H1 (cell line): ENCODE results near the gene ARHGEF7. TPM values are rescaled to one million over a fixed set of nuclear protein-coding genes. Genes with fewer than 3 reads are reported as not detected.

ENCODE experiments used
- CTCF ChIA-PET: fragments of 300-600 bp; sonication (Branson Sonifier 250); formaldehyde crosslinking; loops from one replicate; lab custom pipeline; 2021; ENCODE audit not compliant: partially characterized antibody; lab: Charles Lee
- POLR2A ChIA-PET: fragments of 300-600 bp; sonication (Branson Sonifier 250); formaldehyde crosslinking; loops from one replicate; lab custom pipeline; 2021; ENCODE audit warnings: inconsistent platforms; ENCODE audit not compliant: partially characterized antibody; lab: Charles Lee
- DNase-seq, 2 experiments: peaks; one replicate each; pipeline versions ENCODE4 v3.0.0 to v3.0.0-alpha.2; 2010 to 2022; ENCODE audit warnings: low spot score in 2 of 2, low read depth in 1 of 2, mixed read lengths in 1 of 2
- FAIRE-seq: peaks from 2 replicates; lab custom pipeline; 2011; peaks lifted over from hg19 to GRCh38; lab: Jason Lieb, UNC
- H2AFZ ChIP-seq: 2 replicates; pipeline ENCODE4 v1.8.1; 2012; ENCODE audit warnings: low read length, inconsistent platforms
- H2AK5ac ChIP-seq: 2 replicates; pipeline ENCODE4 v1.6.1; 2013; ENCODE audit warnings: low read depth, low read length
- H2BK120ac ChIP-seq: replicated peaks from 2 replicates; pipeline ENCODE3; 2013; ENCODE audit warnings: low read depth, low read length, inconsistent platforms
- H2BK12ac ChIP-seq: 2 replicates; pipeline ENCODE4 v1.6.1; 2013; ENCODE audit warnings: low read depth, low read length
- H2BK15ac ChIP-seq: 2 replicates; pipeline ENCODE4 v1.6.1; 2013; ENCODE audit warnings: low read length
- H2BK20ac ChIP-seq: 2 replicates; pipeline ENCODE4 v1.6.1; 2013; ENCODE audit warnings: low read length
- H2BK5ac ChIP-seq: 2 replicates; pipeline ENCODE4 v1.6.1; 2013; ENCODE audit warnings: low read depth, low read length
- H3K14ac ChIP-seq: 2 replicates; pipeline ENCODE4 v1.6.1; 2013; ENCODE audit warnings: inconsistent platforms; ENCODE audit not compliant: insufficient read length
- H3K18ac ChIP-seq: 2 replicates; pipeline ENCODE4 v1.6.1; 2013; ENCODE audit warnings: low read length; ENCODE audit errors: extremely low read depth
- H3K23ac ChIP-seq: 2 replicates; pipeline ENCODE4 v1.6.1; 2013; ENCODE audit warnings: inconsistent platforms; ENCODE audit not compliant: insufficient read length
- H3K23me2 ChIP-seq: 2 replicates; pipeline ENCODE4 v1.6.1; 2013; ENCODE audit warnings: low read depth, low read length
- H3K27ac ChIP-seq: 2 replicates; pipeline ENCODE4 v1.6.1; 2011; ENCODE audit warnings: low read depth, low read length, inconsistent platforms
- H3K27me3 ChIP-seq, 4 experiments: replicated peaks in 1 of 4; 1 replicate in 1 of 4; 2 replicates in 3 of 4; pipeline versions ENCODE4 v1.6.1 to v1.8.1; 2011 to 2013; ENCODE audit warnings: low read length in 3 of 4, mild to moderate bottlenecking in 3 of 4, inconsistent platforms in 2 of 4, mixed read lengths in 2 of 4, moderate library complexity in 1 of 4; ENCODE audit not compliant: control insufficient read depth in 3 of 4, insufficient read depth in 3 of 4; ENCODE audit errors: extremely low read depth in 1 of 4
- H3K36me3 ChIP-seq, 4 experiments: 2 replicates each; pipeline versions ENCODE4 v1.6.1 to v1.8.1; 2011 to 2013; ENCODE audit warnings: mild to moderate bottlenecking in 4 of 4, low read length in 3 of 4, moderate library complexity in 2 of 4, control low read depth in 1 of 4, inconsistent platforms in 1 of 4; ENCODE audit not compliant: insufficient read depth in 4 of 4, control insufficient read depth in 2 of 4
- H3K4ac ChIP-seq: replicated peaks from 2 replicates; pipeline ENCODE3; 2013; ENCODE audit warnings: low read length, low read depth, mixed read lengths, inconsistent platforms; ENCODE audit not compliant: insufficient read length
- H3K4me1 ChIP-seq, 4 experiments: replicated peaks in 1 of 4; 1 replicate in 1 of 4; 2 replicates in 3 of 4; pipeline versions ENCODE4 v1.6.1 to v1.8.1; 2011 to 2013; ENCODE audit warnings: low read length in 3 of 4, inconsistent platforms in 2 of 4, mixed read lengths in 1 of 4; ENCODE audit not compliant: insufficient read depth in 4 of 4, control insufficient read depth in 3 of 4
- H3K4me2 ChIP-seq, 2 experiments: 2 replicates each; pipeline versions ENCODE4 v1.6.1 to v1.8.1; 2011 to 2013; ENCODE audit warnings: low read depth in 2 of 2, low read length in 2 of 2, control low read depth in 1 of 2, inconsistent platforms in 1 of 2, mild to moderate bottlenecking in 1 of 2; ENCODE audit not compliant: insufficient read depth in 1 of 2
- H3K4me3 ChIP-seq, 4 experiments: fragments of 200-600, 300-600 bp in 1 of 4; sonication (generic), shearing (Covaris generic), sonication (Bioruptor Twin) in 1 of 4; 2 replicates each; pipeline versions ENCODE4 v1.5.1 to v1.8.1; 2011 to 2016; ENCODE audit warnings: low read length in 4 of 4, low read depth in 3 of 4, control low read depth in 2 of 4, inconsistent platforms in 2 of 4, mild to moderate bottlenecking in 2 of 4, mixed read lengths in 1 of 4, moderate library complexity in 1 of 4; ENCODE audit not compliant: insufficient read depth in 2 of 4; ENCODE audit errors: extremely low read depth in 1 of 4
- H3K56ac ChIP-seq: replicated peaks from 2 replicates; pipeline ENCODE3; 2013; ENCODE audit warnings: low read depth, mild to moderate bottlenecking, mixed read lengths, low read length, inconsistent platforms; ENCODE audit not compliant: insufficient read length
- H3K79me1 ChIP-seq: 2 replicates; pipeline ENCODE4 v1.6.1; 2013; ENCODE audit warnings: low read depth, low read length, control low read depth
- H3K79me2 ChIP-seq, 2 experiments: 2 replicates each; pipeline versions ENCODE4 v1.6.1 to v1.8.1; 2012 to 2013; ENCODE audit warnings: low read length in 2 of 2, mild to moderate bottlenecking in 2 of 2, inconsistent platforms in 1 of 2; ENCODE audit not compliant: insufficient read depth in 2 of 2, control insufficient read depth in 1 of 2
- H3K9ac ChIP-seq, 4 experiments: replicated peaks in 1 of 4; 1 replicate in 1 of 4; 2 replicates in 3 of 4; pipeline versions ENCODE4 v1.6.1 to v1.8.1; 2011 to 2013; ENCODE audit warnings: low read depth in 3 of 4, low read length in 3 of 4, control low read depth in 2 of 4, mild to moderate bottlenecking in 2 of 4, moderate library complexity in 2 of 4, inconsistent platforms in 1 of 4; ENCODE audit errors: extremely low read depth in 1 of 4
- H3K9me3 ChIP-seq, 2 experiments: 2 replicates each; pipeline versions ENCODE4 v1.6.1 to v1.8.1; 2012 to 2013; ENCODE audit warnings: mild to moderate bottlenecking in 2 of 2, moderate library complexity in 2 of 2, control low read depth in 1 of 2, inconsistent platforms in 1 of 2, low read depth in 1 of 2, low read length in 1 of 2, mixed read lengths in 1 of 2; ENCODE audit not compliant: insufficient read depth in 2 of 2
- H4K20me1 ChIP-seq, 2 experiments: replicated peaks in 1 of 2; 2 replicates each; pipeline versions ENCODE3 to v1.8.1; 2011 to 2013; ENCODE audit warnings: inconsistent platforms in 2 of 2, low read length in 2 of 2, mild to moderate bottlenecking in 1 of 2; ENCODE audit not compliant: insufficient read depth in 2 of 2, control insufficient read depth in 1 of 2
- H4K5ac ChIP-seq: 2 replicates; pipeline ENCODE4 v1.6.1; 2013; ENCODE audit warnings: low read length, low read depth, mixed read lengths, inconsistent platforms; ENCODE audit not compliant: insufficient read length
- H4K8ac ChIP-seq: 2 replicates; pipeline ENCODE4 v1.8.0; 2013; ENCODE audit warnings: mild to moderate bottlenecking, moderate library complexity, low read length, inconsistent platforms; ENCODE audit not compliant: insufficient read depth; ENCODE audit errors: extremely low read depth
- H4K91ac ChIP-seq: replicated peaks from 2 replicates; pipeline ENCODE3; 2013; ENCODE audit warnings: low read length, mixed read lengths, inconsistent platforms; ENCODE audit not compliant: insufficient read length
- CHD1 ChIP-seq: IDR thresholded peaks from 2 replicates; pipeline ENCODE4 v1.6.1; 2012; ENCODE audit warnings: low read depth, low read length, improper control_type of control experiment
- CHD2 ChIP-seq: IDR thresholded peaks from 2 replicates; pipeline ENCODE4 v1.6.1; 2012; ENCODE audit warnings: low read length, improper control_type of control experiment
- FOSL1 ChIP-seq: IDR thresholded peaks from 2 replicates; pipeline ENCODE4 v1.6.1; 2011; ENCODE audit warnings: mild to moderate bottlenecking, low read depth, low read length, moderate library complexity; ENCODE audit not compliant: insufficient read depth
- GTF2F1 ChIP-seq: IDR thresholded peaks from 2 replicates; pipeline ENCODE4 v1.6.1; 2012; ENCODE audit warnings: low read depth, low read length, improper control_type of control experiment, borderline replicate concordance
- SAP30 ChIP-seq: fragments of 300-600 bp; sonication (generic); IDR thresholded peaks from 2 replicates; pipeline ENCODE4 v1.7.1; 2012; ENCODE audit warnings: low read length, moderate library complexity, mild to moderate bottlenecking, inconsistent platforms; ENCODE audit not compliant: insufficient read depth, insufficient replicate concordance
- TAF1 ChIP-seq: IDR thresholded peaks from 2 replicates; pipeline ENCODE4 v1.6.1; 2011; ENCODE audit warnings: mild to moderate bottlenecking, low read depth, low read length
- WGBS, 2 experiments: shearing (Covaris generic) in 1 of 2; methylation state at CpG; one replicate each; pipeline versions ENCODE4 v1.1.6 to v1.1.7; 2013 to 2015; ENCODE audit warnings: low lambda C conversion rate in 2 of 2, mixed read lengths in 2 of 2, inconsistent platforms in 1 of 2, low coverage in 1 of 2, missing lambda C conversion rate in 1 of 2; ENCODE audit not compliant: insufficient replicate concordance in 2 of 2, insufficient coverage in 1 of 2, insufficient read length in 1 of 2; ENCODE audit errors: extremely low coverage in 1 of 2, missing lambda C conversion rate in 1 of 2; 5-methylcytosine and 5-hydroxymethylcytosine counted together
- polyA plus RNA-seq, 7 experiments: library from polyadenylated mRNA; depleted of rRNA in 3 of 7; stranded (reverse) in 5 of 7; unstranded in 2 of 7; fragments of >200 nt in 5 of 7; fragments of 200-250 nt in 2 of 7; gene quantifications; 1 replicate in 5 of 7; 2 replicates in 1 of 7; 4 replicates in 1 of 7; pipeline versions ENCODE4 v1.2.1 to v1.2.3, GENCODE V29; 2011 to 2013; ENCODE audit warnings: missing spikeins in 2 of 7, mixed read lengths in 2 of 7
- total RNA-seq: library from RNA; stranded (reverse); fragmentation: NEBNext Ultra II Directional; extraction: Animal tissue kit (Norgen Biotek cat#: 25700); gene quantifications from 2 replicates; pipeline ENCODE4 v1.2.1, GENCODE V29; 2021
- TF ChIP-seq, protein P1 (sequence below): IDR thresholded peaks from 2 replicates; pipeline ENCODE4 v1.6.1; 2012; ENCODE audit warnings: inconsistent platforms
- TF ChIP-seq, protein P2 (sequence below): IDR thresholded peaks from 2 replicates; pipeline ENCODE4 v1.6.1; 2011; ENCODE audit warnings: low read length, improper control_type of control experiment

Gene ARHGEF7
- total and polyA plus RNA-seq, 2 of the 8 experiments (the other 6 are each of a cell fraction or from before 2014, with no cell fraction given): 26.2 to 56.5 TPM

DNA sequence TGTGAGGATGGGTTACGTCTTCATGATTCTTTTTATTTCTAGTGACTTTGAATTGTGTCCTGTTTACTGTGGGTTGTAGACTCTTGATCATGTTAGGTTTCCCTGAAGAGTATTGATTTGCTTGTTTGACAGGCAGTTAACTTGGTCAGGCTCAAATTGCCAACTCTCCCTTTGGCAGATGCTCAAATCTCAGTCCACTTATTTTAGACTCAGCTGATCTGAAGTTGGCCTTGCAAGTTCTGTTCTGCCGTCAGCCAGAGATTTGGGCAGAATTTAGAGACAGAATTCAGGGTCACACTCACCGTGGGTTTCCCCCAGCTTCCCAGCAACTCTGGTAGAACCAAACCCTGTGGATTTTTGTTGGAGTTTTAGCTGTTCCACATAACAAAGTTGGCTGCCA lies 133.7 kb downstream of the ARHGEF7 start:
- no peak overlapping the region for H2BK12ac ChIP-seq
- H3K27me3 ChIP-seq: no peaks in the 10 kb centered on the region
- H3K56ac ChIP-seq: no peak overlapping the region
- peaks cover 0 to 2% of the 10 kb centered on the region in 2 experiments for H4K20me1 ChIP-seq
- no peak overlapping the region for H3K14ac ChIP-seq
- H4K91ac ChIP-seq: no peak overlapping the region
- H3K79me2 ChIP-seq: peaks cover 0 to 20% of the 10 kb centered on the region in 2 experiments; a peak in 1 of 4 replicates
- no peak overlapping the region for H3K4me3 ChIP-seq
- H3K9ac ChIP-seq: no peak overlapping the region
- H4K5ac ChIP-seq: no peak overlapping the region
- no peaks in the 10 kb centered on the region for H3K23me2 ChIP-seq
- ChIA-PET CTCF (interaction anchor here (0.9 to 1.7 kb wide), 5 partner anchors 13 to 181 kb away, joined by 3 to 7 read pairs (median 3); no protein-coding TSS in a partner anchor), POLR2A (no interaction called here)
- DNase-seq: no peak
- H3K23ac ChIP-seq: no peak overlapping the region
- H2AFZ ChIP-seq: no peak overlapping the region
- no peak for FAIRE-seq
- H2BK15ac ChIP-seq: no peak overlapping the region
- no peak overlapping the region for H2BK20ac ChIP-seq
- no peak overlapping the region for H3K27ac ChIP-seq
- 87% methylated on average over 3 of the region's 3 CpGs; no CpG with 5 or more reads in 1 of the 2 experiments for WGBS, 2 experiments
- H3K9me3 ChIP-seq: no peaks in the 10 kb centered on the region; a peak in 1 of 4 replicates
- H3K79me1 ChIP-seq: no peaks in the 10 kb centered on the region; the same call in 1 of the 2 replicates
- peaks cover 0 to 2% (median 0%) of the 10 kb centered on the region in 4 experiments; a peak in 2 of 7 replicates for H3K4me1 ChIP-seq
- no peak overlapping the region for H2BK5ac ChIP-seq
- H3K4me2 ChIP-seq: no peak overlapping the region
- no peak overlapping the region for H3K4ac ChIP-seq
- H3K36me3 ChIP-seq: peaks cover 0 to 19% (median 10%) of the 10 kb centered on the region in 4 experiments; a peak in 6 of 8 replicates
- H2BK120ac ChIP-seq: no peak overlapping the region
- H3K18ac ChIP-seq: no peak overlapping the region
- no peak overlapping the region for H4K8ac ChIP-seq
- no peak overlapping the region for H2AK5ac ChIP-seq
- TF ChIP-seq GTF2F1: no peak
- TF ChIP-seq FOSL1: no peak
- no peak for TF ChIP-seq CHD1
- no peak for TF ChIP-seq TAF1
- TF ChIP-seq, protein P1, sequence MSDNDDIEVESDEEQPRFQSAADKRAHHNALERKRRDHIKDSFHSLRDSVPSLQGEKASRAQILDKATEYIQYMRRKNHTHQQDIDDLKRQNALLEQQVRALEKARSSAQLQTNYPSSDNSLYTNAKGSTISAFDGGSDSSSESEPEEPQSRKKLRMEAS: no peak
- TF ChIP-seq CHD2: no peak
- TF ChIP-seq, protein P2, sequence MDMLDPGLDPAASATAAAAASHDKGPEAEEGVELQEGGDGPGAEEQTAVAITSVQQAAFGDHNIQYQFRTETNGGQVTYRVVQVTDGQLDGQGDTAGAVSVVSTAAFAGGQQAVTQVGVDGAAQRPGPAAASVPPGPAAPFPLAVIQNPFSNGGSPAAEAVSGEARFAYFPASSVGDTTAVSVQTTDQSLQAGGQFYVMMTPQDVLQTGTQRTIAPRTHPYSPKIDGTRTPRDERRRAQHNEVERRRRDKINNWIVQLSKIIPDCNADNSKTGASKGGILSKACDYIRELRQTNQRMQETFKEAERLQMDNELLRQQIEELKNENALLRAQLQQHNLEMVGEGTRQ: no peak
- no peak for TF ChIP-seq SAP30
